Measurements from ENCODE around the gene FKBP3. TPM values are rescaled to one million over a fixed set of nuclear protein-coding genes. Genes with fewer than 3 reads are reported as not detected.

FKBP3 gene
- total and polyA plus RNA-seq, 2 donors (not counting 3 experiments of a cell fraction or from before 2014, with no cell fraction given): 23.2 to 92.9 TPM

DNA sequence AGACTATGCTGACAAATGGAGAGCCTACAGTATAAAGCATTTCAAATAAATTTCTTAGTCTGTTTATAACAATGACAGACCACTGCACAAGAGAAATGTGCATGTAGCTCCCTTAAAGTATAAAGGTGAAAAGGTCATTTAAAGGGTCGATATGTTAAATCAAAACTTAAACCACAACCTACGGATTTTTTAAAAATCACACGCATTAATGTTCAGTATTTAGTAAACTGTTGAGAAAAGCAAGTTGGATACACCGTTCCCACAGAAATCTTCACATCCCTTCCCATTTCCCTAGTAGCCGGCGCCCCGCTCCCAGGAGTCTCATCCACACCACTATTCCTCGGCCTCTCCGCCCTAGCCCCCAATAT is 614 bp downstream of the FKBP3 start:
- POLR2A ChIA-PET: interaction anchor here (1.1 kb wide), 1 partner anchor 21 kb away, joined by 4 read pairs; no protein-coding TSS in a partner anchor

More for the DNA sequence above, 614 bp downstream of the FKBP3 start:
- CTCF ChIA-PET: interaction anchor here (0.8 to 3.3 kb wide), 6 partner anchors 20 to 172 kb away, joined by 3 to 31 read pairs (median 4); partner anchors contain the start of genes KLHL28 and MIS18BP1
- intact Hi-C loops (cut with micrococcal nuclease): loop anchor here (1.0 to 2.0 kb wide), 7 partner anchors 21 to 236 kb away; partner anchors contain the start of genes MIS18BP1, PRPF39 and TOGARAM1
- peak overlapping the region; percentile 99 for H3K4me2 ChIP-seq (ENCODE audit: insufficient read depth, low read length)
- dilution Hi-C loops (cut with MboI; ENCODE audit: extremely low pct_ligation_motif_present, low sequenced_read_pairs): no loop called here
- FAIRE-seq (peak; percentile 21), DNase-seq (ENCODE audit: low read depth, low spot score) (no peak)
- peaks cover 20% of the 10 kb centered on the region for H3K4me1 ChIP-seq (ENCODE audit: control insufficient read depth, extremely low read depth, insufficient read depth, low read length)
- H2AFZ ChIP-seq (ENCODE audit: low read depth, low read length): peak overlapping the region; percentile 15
- H3K27ac ChIP-seq (ENCODE audit: insufficient read depth, low read depth, low read length): peak overlapping the region; percentile 61
- TF ChIP-seq, protein P1, sequence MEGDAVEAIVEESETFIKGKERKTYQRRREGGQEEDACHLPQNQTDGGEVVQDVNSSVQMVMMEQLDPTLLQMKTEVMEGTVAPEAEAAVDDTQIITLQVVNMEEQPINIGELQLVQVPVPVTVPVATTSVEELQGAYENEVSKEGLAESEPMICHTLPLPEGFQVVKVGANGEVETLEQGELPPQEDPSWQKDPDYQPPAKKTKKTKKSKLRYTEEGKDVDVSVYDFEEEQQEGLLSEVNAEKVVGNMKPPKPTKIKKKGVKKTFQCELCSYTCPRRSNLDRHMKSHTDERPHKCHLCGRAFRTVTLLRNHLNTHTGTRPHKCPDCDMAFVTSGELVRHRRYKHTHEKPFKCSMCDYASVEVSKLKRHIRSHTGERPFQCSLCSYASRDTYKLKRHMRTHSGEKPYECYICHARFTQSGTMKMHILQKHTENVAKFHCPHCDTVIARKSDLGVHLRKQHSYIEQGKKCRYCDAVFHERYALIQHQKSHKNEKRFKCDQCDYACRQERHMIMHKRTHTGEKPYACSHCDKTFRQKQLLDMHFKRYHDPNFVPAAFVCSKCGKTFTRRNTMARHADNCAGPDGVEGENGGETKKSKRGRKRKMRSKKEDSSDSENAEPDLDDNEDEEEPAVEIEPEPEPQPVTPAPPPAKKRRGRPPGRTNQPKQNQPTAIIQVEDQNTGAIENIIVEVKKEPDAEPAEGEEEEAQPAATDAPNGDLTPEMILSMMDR (IDR thresholded peaks at IDR 0.05; ENCODE audit: extremely low read depth in 1 of 2, insufficient read depth in 1 of 2, low read depth in 1 of 2, low read length in 2 of 2): no peak
- TF ChIP-seq JUN (IDR thresholded peaks at IDR 0.05; ENCODE audit: borderline replicate concordance, insufficient read depth, insufficient read length, low read depth) (no peak), POLR2AphosphoS5 (IDR thresholded peaks at IDR 0.05; ENCODE audit: insufficient read depth, low read depth, low read length) (no peak), POLR2A (IDR thresholded peaks at IDR 0.05; ENCODE audit: low read depth, low read length) (no peak), GATA2 (IDR thresholded peaks at IDR 0.05; ENCODE audit: insufficient read depth, insufficient read length, low read depth, low read length) (no peak), EZH2 (IDR thresholded peaks at IDR 0.05; ENCODE audit: borderline replicate concordance, low read depth, low read length, severe bottlenecking) (no peak), FOS (IDR thresholded peaks at IDR 0.05; ENCODE audit: borderline replicate concordance, insufficient read depth, low read length) (no peak), MYC (IDR thresholded peaks at IDR 0.05; ENCODE audit: low read depth, low read length) (no peak)
- TF ChIP-seq, protein P2, sequence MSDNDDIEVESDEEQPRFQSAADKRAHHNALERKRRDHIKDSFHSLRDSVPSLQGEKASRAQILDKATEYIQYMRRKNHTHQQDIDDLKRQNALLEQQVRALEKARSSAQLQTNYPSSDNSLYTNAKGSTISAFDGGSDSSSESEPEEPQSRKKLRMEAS (IDR thresholded peaks at IDR 0.05; ENCODE audit: insufficient read depth, insufficient read length): no peak
- no peaks in the 10 kb centered on the region for H3K9me1 ChIP-seq (replicated peaks; ENCODE audit: control insufficient read depth, extremely low read depth, insufficient read depth, low read length)
- H4K20me1 ChIP-seq (replicated peaks; ENCODE audit: control insufficient read depth, extremely low read depth, insufficient read depth, low read length): peaks cover 5% of the 10 kb centered on the region
- no peaks in the 10 kb centered on the region for H3K27me3 ChIP-seq (ENCODE audit: control insufficient read depth in 2 of 2, insufficient read depth in 2 of 2, low read length in 2 of 2)
- H3K79me2 ChIP-seq (ENCODE audit: control insufficient read depth, insufficient read depth, low read length): peaks cover 64% of the 10 kb centered on the region
- no TSS peak for BruUV-seq (replicated peaks)
- H3K9ac ChIP-seq (replicated peaks; ENCODE audit: extremely low read depth, insufficient read depth, low read length): peak overlapping the region; percentile 94
- H3K4me3 ChIP-seq (replicated peaks in 1 of 3; ENCODE audit: insufficient read depth in 1 of 3, low read depth in 1 of 3, low read length in 3 of 3): peak overlapping the region; percentile 78 to 90 (median 84)
- no peaks in the 10 kb centered on the region for H3K9me3 ChIP-seq (replicated peaks; ENCODE audit: control insufficient read depth, insufficient read depth, low read length)
- peaks cover 0 to 4% of the 10 kb centered on the region in 2 experiments for H3K36me3 ChIP-seq (ENCODE audit: control insufficient read depth in 2 of 2, extremely low read depth in 1 of 2, insufficient read depth in 2 of 2, low read length in 2 of 2)

All from endothelial cell of umbilical vein (primary cell).